Common myeloid progenitor, CD34-positive (primary cell): ENCODE data around the gene AKT3.

Source experiments
- CTCF ChIA-PET: fragments of 350-600 bp; sonication (Branson Sonifier 250); formaldehyde crosslinking; loops from one replicate; lab custom pipeline; 2021; ENCODE audit warnings: antibody characterized with exemption; lab: Charles Lee
- POLR2A ChIA-PET: fragments of 350-600 bp; sonication (Branson Sonifier 250); formaldehyde crosslinking; loops from one replicate; lab custom pipeline; 2021; ENCODE audit warnings: antibody characterized with exemption; lab: Charles Lee
- DNase-seq, 3 donors: peaks; one replicate each; pipeline versions ENCODE4 v3.0.0 to v3.0.0-alpha.2; 2013
- H3K27ac ChIP-seq, 2 experiments: 1 replicate in 1 of 2; 2 replicates in 1 of 2; pipeline ENCODE4 v1.7.0; 2013; ENCODE audit warnings: inconsistent platforms in 2 of 2, low read length in 2 of 2, mild to moderate bottlenecking in 2 of 2, low read depth in 1 of 2, moderate library complexity in 1 of 2; ENCODE audit not compliant: severe bottlenecking in 2 of 2, insufficient read depth in 1 of 2, poor library complexity in 1 of 2
- H3K27me3 ChIP-seq, 5 experiments: replicated peaks in 2 of 5; 1 replicate in 3 of 5; 2 replicates in 2 of 5; pipeline versions ENCODE4 v1.6.1 to v1.7.0; 2013; ENCODE audit warnings: low read length in 4 of 5, mild to moderate bottlenecking in 2 of 5, moderate library complexity in 2 of 5, inconsistent platforms in 1 of 5; ENCODE audit not compliant: insufficient read depth in 5 of 5, control insufficient read depth in 4 of 5
- H3K36me3 ChIP-seq, 4 experiments: 1 replicate in 2 of 4; 2 replicates in 2 of 4; pipeline versions ENCODE4 v1.6.1 to v1.7.0; 2013; ENCODE audit warnings: low read length in 3 of 4, control low read depth in 1 of 4, mild to moderate bottlenecking in 1 of 4; ENCODE audit not compliant: control insufficient read depth in 4 of 4, insufficient read depth in 4 of 4
- H3K4me1 ChIP-seq, 4 experiments: 1 replicate in 3 of 4; 2 replicates in 1 of 4; pipeline versions ENCODE4 v1.6.1 to v1.7.1; 2013; ENCODE audit warnings: low read length in 3 of 4, mild to moderate bottlenecking in 3 of 4, control low read depth in 1 of 4, inconsistent platforms in 1 of 4, moderate library complexity in 1 of 4; ENCODE audit not compliant: control insufficient read depth in 4 of 4, insufficient read depth in 4 of 4; ENCODE audit errors: control extremely low read depth in 1 of 4
- H3K4me3 ChIP-seq, 7 experiments: 1 replicate in 4 of 7; 2 replicates in 3 of 7; pipeline versions ENCODE4 v1.5.1 to v1.7.0; 2013; ENCODE audit warnings: mild to moderate bottlenecking in 7 of 7, low read length in 6 of 7, moderate library complexity in 6 of 7, inconsistent platforms in 2 of 7, low read depth in 2 of 7, control low read depth in 1 of 7; ENCODE audit not compliant: insufficient read depth in 4 of 7, control insufficient read depth in 1 of 7; ENCODE audit errors: extremely low read depth in 1 of 7
- H3K9me3 ChIP-seq, 5 experiments: 1 replicate in 4 of 5; 2 replicates in 1 of 5; pipeline versions ENCODE4 v1.6.1 to v1.7.1; 2013; ENCODE audit warnings: low read length in 4 of 5, mild to moderate bottlenecking in 2 of 5, inconsistent platforms in 1 of 5, low read depth in 1 of 5, moderate library complexity in 1 of 5; ENCODE audit not compliant: control insufficient read depth in 4 of 5, insufficient read depth in 2 of 5; ENCODE audit errors: control extremely low read depth in 1 of 5
- WGBS: methylation state at CpG from one replicate; pipeline ENCODE4 v1.1.5; 2013; ENCODE audit not compliant: insufficient coverage; 5-methylcytosine and 5-hydroxymethylcytosine counted together

AKT3 gene

GRCh38 chr1:243501002-243501401 is 349.0 kb downstream of the AKT3 start:
- Histone ChIP-seq H3K4me3 (no peak overlapping the region), H3K4me1 (peaks cover 0 to 15% (median 11%) of the 10 kb centered on the region in 4 experiments), H3K27ac (no peak overlapping the region), H3K36me3 (peaks cover 0 to 41% (median 28%) of the 10 kb centered on the region in 4 experiments), H3K27me3 (no peaks in the 10 kb centered on the region), H3K9me3 (no peaks in the 10 kb centered on the region)
- POLR2A ChIA-PET: no interaction called here
- WGBS: 100% methylated on average over 1 of the region's 5 CpGs
- DNase-seq: no peak
- CTCF ChIA-PET: interaction anchor here (0.7 to 1.1 kb wide), 2 partner anchors 232 to 864 kb away, joined by 3 read pairs; no protein-coding TSS in a partner anchor

- WGBS: 94% methylated on average over 5 of the region's 5 CpGs
- H3K4me1 ChIP-seq: peaks cover 0 to 16% (median 15%) of the 10 kb centered on the region in 4 experiments
- DNase-seq: no peak
- peaks cover 0 to 41% (median 26%) of the 10 kb centered on the region in 4 experiments for H3K36me3 ChIP-seq
- H3K27ac ChIP-seq: no peak overlapping the region
- POLR2A ChIA-PET: no interaction called here
- no peaks in the 10 kb centered on the region for H3K9me3 ChIP-seq
- no peak overlapping the region for H3K4me3 ChIP-seq
- CTCF ChIA-PET: interaction anchor here (1.1 kb wide), 1 partner anchor 864 kb away, joined by 3 read pairs; no protein-coding TSS in a partner anchor
- H3K27me3 ChIP-seq: no peaks in the 10 kb centered on the region
Observed at GRCh38 chr1:243500512-243500911, 349.5 kb downstream of the AKT3 start.

GRCh38 chr1:243499711-243500110 is 350.3 kb downstream of the AKT3 start:
- ChIA-PET POLR2A (no interaction called here), CTCF (no interaction called here)
- 93% methylated on average over 3 of the region's 10 CpGs for WGBS
- Histone ChIP-seq H3K9me3 (no peaks in the 10 kb centered on the region), H3K27ac (no peak overlapping the region), H3K27me3 (no peaks in the 10 kb centered on the region), H3K4me3 (no peak overlapping the region), H3K4me1 (peaks cover 0 to 24% (median 21%) of the 10 kb centered on the region in 4 experiments), H3K36me3 (peaks cover 0 to 35% (median 24%) of the 10 kb centered on the region in 4 experiments)
- DNase-seq: no peak

- no peaks in the 10 kb centered on the region for H3K27me3 ChIP-seq
- 100% methylated on average over 1 of the region's 4 CpGs for WGBS
- ChIA-PET CTCF (no interaction called here), POLR2A (no interaction called here)
- DNase-seq: no peak
- H3K27ac ChIP-seq: no peak overlapping the region
- H3K36me3 ChIP-seq: peaks cover 0 to 33% (median 23%) of the 10 kb centered on the region in 4 experiments
- no peaks in the 10 kb centered on the region for H3K9me3 ChIP-seq
- H3K4me3 ChIP-seq: no peak overlapping the region
- H3K4me1 ChIP-seq: peaks cover 0 to 25% (median 21%) of the 10 kb centered on the region in 4 experiments
Observed at GRCh38 chr1:243499248-243499647, 350.8 kb downstream of the AKT3 start.

GRCh38 chr1:243497939-243498681 is 351.9 kb downstream of the AKT3 start:
- 95% methylated on average over 10 of the region's 10 CpGs for WGBS
- no peak overlapping the region for H3K27ac ChIP-seq
- CTCF ChIA-PET: no interaction called here
- no peaks in the 10 kb centered on the region for H3K9me3 ChIP-seq
- POLR2A ChIA-PET: no interaction called here
- H3K4me3 ChIP-seq: no peak overlapping the region
- H3K4me1 ChIP-seq: peaks cover 0 to 25% (median 21%) of the 10 kb centered on the region in 4 experiments
- peaks cover 0 to 34% (median 26%) of the 10 kb centered on the region in 4 experiments for H3K36me3 ChIP-seq
- DNase-seq: no peak
- no peaks in the 10 kb centered on the region for H3K27me3 ChIP-seq

GRCh38 chr1:243496806-243497205 is 353.2 kb downstream of the AKT3 start:
- H3K9me3 ChIP-seq: no peaks in the 10 kb centered on the region
- H3K27ac ChIP-seq: peak overlapping the region in 1 of 2 experiments; percentile 84
- 96% methylated on average over 11 of the region's 11 CpGs for WGBS
- ChIA-PET CTCF (interaction anchor here (1.1 to 1.8 kb wide), 2 partner anchors 10 to 14 kb away, joined by 4 to 9 read pairs; no protein-coding TSS in a partner anchor), POLR2A (no interaction called here)
- no peak for DNase-seq
- no peak overlapping the region for H3K4me3 ChIP-seq
- H3K36me3 ChIP-seq: peaks cover 0 to 28% (median 22%) of the 10 kb centered on the region in 4 experiments
- peaks cover 0 to 25% (median 21%) of the 10 kb centered on the region in 4 experiments for H3K4me1 ChIP-seq
- no peaks in the 10 kb centered on the region for H3K27me3 ChIP-seq

- Histone ChIP-seq H3K4me3 (peak overlapping the region in 4 of 7 experiments; percentile 6 to 64 (median 44)), H3K27ac (peak overlapping the region; percentile 62 to 84), H3K36me3 (peaks cover 0 to 28% (median 22%) of the 10 kb centered on the region in 4 experiments), H3K27me3 (no peaks in the 10 kb centered on the region), H3K4me1 (peaks cover 0 to 25% (median 21%) of the 10 kb centered on the region in 4 experiments), H3K9me3 (no peaks in the 10 kb centered on the region)
- 56% methylated on average over 9 of the region's 19 CpGs for WGBS
- DNase-seq: no peak
- ChIA-PET CTCF (interaction anchor here (1.0 to 1.8 kb wide), 4 partner anchors 8 to 14 kb away, joined by 3 to 9 read pairs (median 4); no protein-coding TSS in a partner anchor), POLR2A (no interaction called here)
Observed at GRCh38 chr1:243496187-243496646, 353.8 kb downstream of the AKT3 start.
